Glomerular endothelial cell (primary cell): ENCODE results near the gene IL15RA. TPM values are rescaled to one million over a fixed set of nuclear protein-coding genes. Genes with fewer than 3 reads are reported as not detected.
"Not testable (repeated sequence)": the region's sequence is repeated elsewhere in the genome, so short reads cannot be mapped to it uniquely, and the experiment has no call there.

Experiments used
- DNase-seq: peaks from one replicate; pipeline ENCODE4 v3.0.0-alpha.2; 2011; ENCODE audit warnings: low read depth, low spot score; ENCODE audit errors: extremely low read depth
- total RNA-seq: library from RNA; depleted of rRNA; stranded (reverse); fragments of >200 nt; gene quantifications from 2 replicates; pipeline ENCODE4 v1.2.3, GENCODE V29; 2015

The IL15RA gene
- total RNA-seq, 1 donor from 2014 or later, result 46.7 TPM

GRCh38 chr10:6006991-6007390, 29.6 kb upstream of the IL15RA start:
- no peak for DNase-seq

DNA sequence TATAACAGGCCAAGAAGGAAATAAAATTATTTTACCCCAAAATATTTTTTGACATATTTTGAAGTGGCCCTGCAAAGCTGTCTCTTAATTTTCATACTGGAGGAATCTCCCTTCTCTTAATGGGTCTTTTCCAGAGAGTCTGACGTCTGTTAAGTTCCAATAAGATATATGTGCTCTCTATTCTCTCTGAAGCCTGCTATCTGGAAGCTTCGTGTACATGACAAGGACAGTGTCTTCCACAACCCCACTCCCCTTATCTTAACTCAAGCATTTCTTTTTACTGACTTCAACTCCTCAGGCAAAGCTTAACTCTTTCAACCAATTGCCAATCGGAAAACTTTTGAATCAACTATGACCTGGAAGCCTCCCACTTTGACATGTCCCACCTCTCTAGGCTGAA, 29.2 kb upstream of the IL15RA start:
- DNase-seq, result no peak

- no peak for DNase-seq
Observed at GRCh38 chr10:6005856-6006395, 28.6 kb upstream of the IL15RA start.

- not testable (repeated sequence) for DNase-seq
Observed at GRCh38 chr10:6005161-6005804, 27.9 kb upstream of the IL15RA start.

DNA sequence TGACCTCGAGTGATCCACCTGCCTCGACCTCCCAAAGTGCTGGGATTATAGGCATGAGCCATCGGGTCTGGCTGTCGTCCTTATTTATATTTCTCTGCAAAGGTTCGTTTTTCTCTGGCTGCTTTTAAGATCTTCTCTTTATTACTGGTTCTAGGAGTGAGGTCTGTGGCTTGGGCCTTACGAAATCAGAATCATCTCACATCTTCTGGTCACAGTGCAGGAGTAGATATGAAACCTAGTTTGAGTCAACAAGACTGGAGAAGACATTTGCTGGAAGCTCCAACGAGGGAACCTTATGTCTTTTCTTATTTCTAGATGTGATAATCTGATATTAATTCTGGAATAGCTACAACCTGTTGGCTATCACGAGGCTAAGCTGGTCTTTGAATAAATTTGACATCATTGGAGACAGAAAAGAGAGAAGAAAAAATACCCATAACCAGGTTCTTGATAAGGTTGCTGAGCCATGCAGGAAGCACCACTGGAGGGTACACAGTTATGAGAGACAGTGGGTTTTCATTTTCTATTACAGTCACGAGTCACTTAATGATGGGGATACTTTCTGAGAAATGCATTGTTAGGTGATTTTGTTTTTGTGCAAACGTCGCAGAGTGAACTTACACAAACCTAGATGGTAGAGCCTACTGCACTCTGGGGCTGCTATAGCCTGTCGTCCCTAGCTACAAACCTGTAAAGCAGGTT, 25.6 kb upstream of the IL15RA start:
- no peak for DNase-seq

GRCh38 chr10:5999440-6000165, 22.3 kb upstream of the IL15RA start:
- DNase-seq, result no peak

- no peak for DNase-seq
Observed at GRCh38 chr10:5996696-5997095, 19.4 kb upstream of the IL15RA start.

- DNase-seq, result no peak
Observed at GRCh38 chr10:5992398-5992797, 15.1 kb upstream of the IL15RA start.

GRCh38 chr10:5991708-5992107, 14.4 kb upstream of the IL15RA start:
- no peak for DNase-seq

DNA sequence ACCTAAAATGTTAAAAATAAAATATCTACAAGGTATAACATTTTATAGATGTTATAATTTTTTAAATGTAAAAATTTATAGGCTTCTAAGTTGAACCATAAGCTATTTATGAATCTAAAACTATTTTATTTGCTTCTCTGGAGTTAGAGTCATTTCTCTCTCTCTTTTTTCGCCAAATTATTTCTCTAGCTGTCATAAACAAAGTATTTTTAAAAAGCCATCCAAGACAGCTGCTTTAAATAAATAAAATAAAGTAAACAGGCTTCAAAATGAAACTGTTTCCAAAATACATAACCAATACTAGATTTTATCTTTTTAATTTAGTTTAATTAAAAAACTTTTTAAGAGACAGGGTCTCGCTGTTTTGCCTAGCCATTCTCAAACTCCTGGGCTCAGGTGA, 12.4 kb upstream of the IL15RA start:
- DNase-seq, result no peak

GRCh38 chr10:5988336-5988920, 11.1 kb upstream of the IL15RA start:
- no peak for DNase-seq

- no peak for DNase-seq
Observed at GRCh38 chr10:5987747-5988146, 10.4 kb upstream of the IL15RA start.

GRCh38 chr10:5985029-5985428, 7.7 kb upstream of the IL15RA start:
- DNase-seq, result no peak

- no peak for DNase-seq
Observed at GRCh38 chr10:5983774-5984173, 6.4 kb upstream of the IL15RA start.

GRCh38 chr10:5981529-5981928, 4.2 kb upstream of the IL15RA start:
- no peak for DNase-seq

GRCh38 chr10:5978230-5978489, 817 bp upstream of the IL15RA start:
- DNase-seq, result no peak

DNA sequence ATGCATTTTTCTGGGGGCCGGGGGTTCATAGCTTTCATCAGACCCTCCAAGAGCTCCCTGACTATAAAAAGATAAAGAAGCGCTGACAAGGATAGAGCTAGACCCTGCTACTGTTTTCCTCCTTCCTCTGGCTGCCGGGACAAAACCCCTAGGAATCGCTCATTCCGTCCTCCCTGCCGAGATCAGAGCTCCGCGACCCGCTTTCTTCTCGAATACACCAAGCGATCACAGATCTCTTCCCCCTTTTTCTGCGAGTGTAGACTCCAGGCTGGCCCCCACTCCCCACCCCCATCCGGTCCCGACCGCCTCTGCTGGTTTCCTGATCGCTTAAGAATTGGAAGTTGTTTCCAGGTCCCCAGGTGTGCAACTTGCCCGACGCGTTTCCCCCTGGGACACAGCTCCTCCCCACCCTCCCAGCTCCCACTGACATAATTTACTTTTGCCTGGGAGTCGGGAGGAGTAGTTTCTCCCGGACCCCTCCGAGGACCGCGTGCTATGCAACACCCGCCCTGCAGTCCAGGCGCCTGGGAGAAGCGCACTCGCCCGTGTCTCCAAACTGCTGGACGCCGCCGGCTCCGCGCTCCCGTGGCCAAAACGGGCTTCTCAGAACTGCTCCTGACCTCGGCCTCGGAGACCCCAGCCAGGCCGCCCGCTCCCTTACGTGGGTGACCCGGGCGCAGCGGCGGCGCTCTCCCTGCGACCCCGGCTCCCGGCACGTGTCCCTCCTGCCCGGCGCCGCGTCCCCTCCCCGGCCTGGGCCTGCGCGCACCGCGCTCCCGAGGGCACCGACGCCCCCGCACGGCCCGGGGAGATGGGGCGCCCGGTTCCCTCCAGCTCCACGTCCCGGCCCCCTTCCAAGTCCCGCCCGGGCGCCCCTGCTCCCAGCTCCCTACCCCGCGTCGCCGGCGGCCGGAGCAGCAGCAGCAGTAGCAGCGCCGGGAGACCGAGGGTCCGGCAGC, 552 bp downstream of the IL15RA start:
- DNase-seq, result no peak

- DNase-seq, result no peak
Observed at GRCh38 chr10:5975641-5976473, 1.5 kb downstream of the IL15RA start.

GRCh38 chr10:5973069-5973468, 4.3 kb downstream of the IL15RA start:
- no peak for DNase-seq

GRCh38 chr10:5971886-5972285, 5.5 kb downstream of the IL15RA start:
- no peak for DNase-seq
